GDM1 (cell line): ENCODE data around the gene RUVBL2.

Experiments
- DNase-seq: peaks from one replicate; lab custom pipeline; 2025; lab: John Stamatoyannopoulos, UW

RUVBL2 gene

GRCh38 chr19:48964205-48965039, 29.3 kb upstream of the RUVBL2 start:
- DNase-seq = no peak

DNA sequence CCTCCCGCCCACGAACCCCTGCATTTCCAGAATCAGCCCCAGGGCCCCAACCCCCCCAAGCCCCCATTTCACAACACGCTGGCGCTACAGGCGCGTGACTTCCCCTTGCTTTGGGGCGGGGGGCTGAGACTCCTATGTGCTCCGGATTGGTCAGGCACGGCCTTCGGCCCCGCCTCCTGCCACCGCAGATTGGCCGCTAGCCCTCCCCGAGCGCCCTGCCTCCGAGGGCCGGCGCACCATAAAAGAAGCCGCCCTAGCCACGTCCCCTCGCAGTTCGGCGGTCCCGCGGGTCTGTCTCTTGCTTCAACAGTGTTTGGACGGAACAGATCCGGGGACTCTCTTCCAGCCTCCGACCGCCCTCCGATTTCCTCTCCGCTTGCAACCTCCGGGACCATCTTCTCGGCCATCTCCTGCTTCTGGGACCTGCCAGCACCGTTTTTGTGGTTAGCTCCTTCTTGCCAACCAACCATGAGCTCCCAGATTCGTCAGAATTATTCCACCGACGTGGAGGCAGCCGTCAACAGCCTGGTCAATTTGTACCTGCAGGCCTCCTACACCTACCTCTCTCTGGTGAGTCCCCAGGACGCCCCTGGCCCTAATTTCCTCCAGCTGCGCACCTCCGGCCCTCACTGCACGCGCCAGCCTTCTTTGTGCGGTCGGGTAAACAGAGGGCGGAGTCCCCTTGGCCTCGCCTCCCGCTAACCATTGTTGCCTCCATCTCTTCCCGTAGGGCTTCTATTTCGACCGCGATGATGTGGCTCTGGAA, 28.5 kb upstream of the RUVBL2 start, which contains the start of gene FTL:
Gene FTL (plus strand): TSS at position 270 of the 766 bp plus-strand sequence. CDS start 199 bp downstream, at position 469.
- peak; percentile 97 for DNase-seq

DNA sequence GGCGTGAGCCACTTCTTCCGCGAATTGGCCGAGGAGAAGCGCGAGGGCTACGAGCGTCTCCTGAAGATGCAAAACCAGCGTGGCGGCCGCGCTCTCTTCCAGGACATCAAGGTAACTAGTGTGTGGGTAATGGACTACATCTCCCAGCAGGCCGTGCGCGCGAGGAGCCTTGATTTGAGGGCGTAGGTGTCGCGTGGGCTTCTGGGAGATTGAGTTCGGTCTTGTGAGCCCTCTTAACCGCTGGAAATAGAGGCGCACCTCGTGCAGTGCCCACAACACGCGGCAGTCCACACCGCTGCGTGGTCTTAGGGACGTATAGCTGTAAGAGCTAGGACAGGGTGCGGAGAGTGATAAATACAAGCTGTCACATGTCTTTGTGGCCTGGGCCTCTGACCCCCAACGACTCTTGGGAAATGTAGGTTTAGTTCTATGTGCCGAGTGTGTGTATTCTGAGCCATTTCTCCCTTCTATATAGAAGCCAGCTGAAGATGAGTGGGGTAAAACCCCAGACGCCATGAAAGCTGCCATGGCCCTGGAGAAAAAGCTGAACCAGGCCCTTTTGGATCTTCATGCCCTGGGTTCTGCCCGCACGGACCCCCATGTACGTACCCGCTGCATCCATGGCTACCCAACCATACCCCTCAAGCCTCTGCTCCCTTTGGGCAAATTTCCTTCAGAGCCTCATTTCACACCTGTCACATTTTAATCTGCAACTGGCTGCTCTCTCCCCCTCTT, 27.7 kb upstream of the RUVBL2 start:
- peak; percentile 70 for DNase-seq

DNA sequence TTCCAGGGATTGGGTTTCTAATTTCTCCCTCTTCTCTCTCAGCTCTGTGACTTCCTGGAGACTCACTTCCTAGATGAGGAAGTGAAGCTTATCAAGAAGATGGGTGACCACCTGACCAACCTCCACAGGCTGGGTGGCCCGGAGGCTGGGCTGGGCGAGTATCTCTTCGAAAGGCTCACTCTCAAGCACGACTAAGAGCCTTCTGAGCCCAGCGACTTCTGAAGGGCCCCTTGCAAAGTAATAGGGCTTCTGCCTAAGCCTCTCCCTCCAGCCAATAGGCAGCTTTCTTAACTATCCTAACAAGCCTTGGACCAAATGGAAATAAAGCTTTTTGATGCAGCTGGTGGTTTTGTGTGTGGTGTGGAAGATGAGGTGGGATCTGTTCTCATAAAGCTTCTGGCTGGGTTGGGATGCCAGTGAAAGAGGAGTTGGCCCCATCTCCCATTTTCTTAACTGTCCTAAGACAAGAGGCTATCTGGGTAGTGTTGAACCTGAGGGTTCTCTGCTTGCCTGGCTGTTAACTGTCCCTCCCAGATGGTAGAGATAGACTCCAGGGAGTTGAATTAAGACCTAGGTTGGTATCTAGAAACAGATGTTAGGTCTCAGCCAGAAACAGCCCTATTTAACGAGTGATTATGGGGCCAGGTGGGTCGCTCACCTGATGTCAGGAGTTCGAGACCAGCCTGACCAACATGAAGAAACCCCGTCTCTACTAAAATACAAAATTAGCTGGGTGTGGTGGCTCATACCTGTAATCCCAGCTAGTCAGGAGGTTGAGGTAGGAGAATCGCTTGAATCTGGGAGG, 26.9 kb upstream of the RUVBL2 start:
- no peak for DNase-seq

- DNase-seq = no peak
These were observed 26.1 kb upstream of the RUVBL2 start for GRCh38 chr19:48967346-48968178.

GRCh38 chr19:48968179-48968661, 25.5 kb upstream of the RUVBL2 start:
- DNase-seq = no peak

GRCh38 chr19:48968813-48969218, 24.9 kb upstream of the RUVBL2 start:
- no peak for DNase-seq

- peak; percentile 46 for DNase-seq
These were observed 24.2 kb upstream of the RUVBL2 start for GRCh38 chr19:48969276-48970138.

DNA sequence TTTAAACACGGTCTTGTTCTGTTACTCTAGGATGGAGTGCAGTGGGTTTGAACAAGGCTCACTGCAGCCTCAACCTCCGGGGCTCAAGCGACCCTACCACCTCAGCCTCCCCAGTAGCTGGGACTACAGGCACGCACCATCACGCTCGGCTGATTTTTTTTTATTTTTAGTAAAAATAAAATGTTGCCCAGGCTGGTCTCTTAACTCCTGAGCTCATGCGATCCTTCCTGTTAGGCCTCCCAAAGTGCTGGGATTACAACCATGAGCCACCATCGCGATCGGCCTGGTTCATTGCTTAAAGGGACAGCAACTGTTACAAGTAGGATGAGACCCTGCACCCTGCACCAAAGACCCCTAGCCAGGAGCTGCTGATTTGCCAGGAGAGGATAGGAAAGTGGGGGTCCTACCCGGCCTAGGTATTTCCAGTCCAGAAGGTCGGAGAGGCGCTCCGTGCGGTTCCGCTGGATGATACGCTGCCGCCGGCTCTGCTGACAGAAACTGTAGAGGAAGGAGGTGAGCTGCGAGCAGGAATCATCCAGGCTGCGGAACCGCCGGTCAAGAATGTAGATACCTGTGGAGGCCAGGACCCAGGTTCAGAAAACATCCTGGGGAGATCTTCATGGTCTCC, 23.4 kb upstream of the RUVBL2 start:
- DNase-seq = no peak

- peak; percentile 72 for DNase-seq
These were observed 22.7 kb upstream of the RUVBL2 start for GRCh38 chr19:48970923-48971395.

DNA sequence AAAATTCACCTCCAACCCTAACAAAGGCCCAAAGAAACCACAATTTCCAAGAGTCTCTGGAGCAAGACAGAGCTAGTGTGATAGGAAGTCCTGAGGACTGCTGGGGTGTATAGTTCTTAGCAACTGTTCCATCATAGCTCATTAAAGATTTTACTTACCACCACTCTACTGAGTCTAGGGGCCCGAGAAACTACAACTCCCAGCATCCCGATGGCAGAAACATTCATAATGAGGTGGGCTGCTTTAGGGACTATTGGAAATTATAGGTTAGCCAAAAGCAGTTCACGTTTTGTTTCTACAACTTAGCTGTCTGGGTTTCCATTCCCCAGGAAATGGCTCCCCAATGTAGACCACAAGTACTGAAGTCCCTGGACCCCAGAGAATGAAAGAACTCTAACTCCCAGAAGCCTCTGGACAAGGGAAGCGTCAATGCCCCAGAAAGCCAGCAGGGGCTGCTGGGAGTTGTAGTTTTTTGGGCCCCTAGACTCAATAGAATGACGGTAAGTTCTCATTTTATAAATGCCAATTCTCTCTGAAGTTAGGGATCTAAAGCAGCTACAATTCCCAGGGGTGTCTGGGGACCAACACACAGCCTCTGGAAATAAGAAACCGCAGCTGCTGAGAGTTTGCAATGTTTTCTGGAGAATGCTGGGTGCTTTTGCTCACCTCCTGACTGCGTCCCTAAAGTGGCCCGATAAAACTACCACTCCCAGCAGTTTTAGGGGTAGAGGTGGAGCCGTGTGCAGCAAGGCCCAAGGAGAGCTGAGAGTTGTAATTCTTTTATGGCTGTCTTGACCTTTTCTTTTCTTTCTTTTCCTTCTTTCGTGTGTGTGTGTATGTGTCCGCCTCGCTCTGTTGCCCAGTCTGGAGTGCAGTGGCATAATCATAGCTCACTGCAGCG, 17.5 kb upstream of the RUVBL2 start:
- DNase-seq = no peak

DNA sequence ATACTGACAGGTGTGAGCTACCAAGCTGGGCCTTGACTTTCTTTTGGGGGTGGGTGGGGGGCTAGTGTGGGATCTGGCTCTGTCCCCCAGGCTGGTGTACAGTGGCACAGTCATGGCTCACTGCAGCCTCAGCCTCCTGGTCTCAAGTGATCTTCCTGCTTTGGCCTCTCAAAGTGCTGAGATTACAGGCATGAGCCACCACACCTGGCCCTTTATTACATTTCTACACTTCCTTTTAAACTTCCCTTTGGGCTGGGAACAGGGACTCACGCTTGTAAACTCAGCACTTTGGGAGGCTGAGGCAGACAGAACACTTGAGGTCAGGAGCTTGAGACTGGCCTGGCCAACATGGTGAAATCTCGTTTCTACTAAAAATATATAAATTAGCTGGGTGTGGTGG, 16.6 kb upstream of the RUVBL2 start:
- DNase-seq = no peak

DNA sequence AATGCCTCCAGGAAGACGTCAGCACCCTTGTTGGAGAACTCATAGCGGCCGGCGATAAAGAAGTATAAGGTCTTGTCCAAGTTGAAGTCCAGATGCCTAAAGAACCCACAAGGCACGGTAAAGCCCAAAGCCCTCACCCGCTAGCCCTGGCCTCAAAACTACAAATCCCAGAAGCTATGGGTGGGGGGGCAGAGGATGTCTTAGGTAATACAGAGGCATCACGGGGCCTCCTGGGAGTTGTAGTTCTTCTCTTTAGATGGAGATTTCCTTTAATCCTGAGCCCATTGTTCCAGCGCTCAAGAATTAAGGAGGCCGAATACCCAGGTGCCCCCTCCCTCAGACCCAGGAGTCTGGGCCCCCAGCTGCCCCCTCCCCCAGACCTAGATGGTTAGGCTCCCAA, 11.4 kb upstream of the RUVBL2 start:
- no peak for DNase-seq

DNA sequence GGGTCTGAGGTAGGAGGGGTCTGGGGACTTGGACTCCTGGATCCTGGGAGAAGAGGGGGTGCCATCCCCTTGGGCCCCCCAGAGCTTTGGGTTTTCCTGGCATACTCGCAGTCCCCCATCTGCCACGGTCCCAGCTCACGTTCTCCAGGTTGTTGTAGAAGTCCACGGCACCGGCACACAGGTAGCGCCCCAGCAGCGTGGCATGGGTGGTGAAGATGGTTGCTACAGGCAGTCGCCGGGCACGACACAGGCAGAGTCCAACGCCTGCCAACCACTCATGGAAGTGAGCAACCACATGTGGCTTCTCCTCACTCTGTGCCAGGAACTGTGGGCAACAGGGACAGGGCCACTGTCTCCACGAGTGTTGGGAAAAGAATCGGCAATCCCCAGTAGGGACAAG, 8.0 kb upstream of the RUVBL2 start:
- no peak for DNase-seq

DNA sequence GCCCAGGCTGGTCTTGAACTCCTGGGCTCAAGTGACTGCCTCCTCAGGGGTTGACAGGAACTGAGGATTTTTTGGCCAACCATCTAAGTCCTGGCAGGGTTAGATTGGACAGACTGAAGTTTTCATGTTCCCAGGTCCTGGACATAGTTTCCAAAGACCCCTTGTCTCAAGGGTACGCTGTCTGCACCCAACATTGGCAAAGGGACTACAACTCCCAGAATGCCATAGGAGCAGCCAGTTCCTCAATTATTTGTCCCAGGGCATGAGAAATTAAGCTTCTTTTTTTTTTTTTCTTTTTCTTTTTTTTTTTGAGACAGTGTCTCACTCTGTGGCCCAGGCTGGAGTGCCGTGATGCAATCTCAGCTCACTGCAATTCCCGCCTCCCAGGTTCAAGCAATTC, 7.5 kb upstream of the RUVBL2 start:
- no peak for DNase-seq

DNA sequence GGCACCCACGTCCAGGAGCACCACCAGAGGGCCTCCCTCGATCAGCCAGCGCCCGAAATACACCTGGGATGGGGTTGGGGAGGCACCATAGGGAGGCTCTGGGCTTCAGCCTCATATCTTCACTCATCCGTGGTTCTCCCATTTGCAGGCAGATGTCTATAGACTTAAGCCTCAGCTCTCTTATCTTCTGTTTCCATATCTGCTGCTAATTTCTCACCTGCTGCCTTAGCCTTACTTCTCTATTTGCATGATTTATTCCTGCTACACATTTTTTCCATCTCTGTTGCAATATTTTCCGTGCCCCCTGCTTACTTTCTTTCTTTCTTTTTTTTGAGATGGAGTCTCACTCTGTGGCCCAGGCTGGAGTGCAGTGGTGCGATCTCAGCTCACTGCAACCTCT, 6.4 kb upstream of the RUVBL2 start:
- DNase-seq = no peak

- DNase-seq = no peak
These were observed 5.4 kb upstream of the RUVBL2 start for GRCh38 chr19:48988286-48988685.

DNA sequence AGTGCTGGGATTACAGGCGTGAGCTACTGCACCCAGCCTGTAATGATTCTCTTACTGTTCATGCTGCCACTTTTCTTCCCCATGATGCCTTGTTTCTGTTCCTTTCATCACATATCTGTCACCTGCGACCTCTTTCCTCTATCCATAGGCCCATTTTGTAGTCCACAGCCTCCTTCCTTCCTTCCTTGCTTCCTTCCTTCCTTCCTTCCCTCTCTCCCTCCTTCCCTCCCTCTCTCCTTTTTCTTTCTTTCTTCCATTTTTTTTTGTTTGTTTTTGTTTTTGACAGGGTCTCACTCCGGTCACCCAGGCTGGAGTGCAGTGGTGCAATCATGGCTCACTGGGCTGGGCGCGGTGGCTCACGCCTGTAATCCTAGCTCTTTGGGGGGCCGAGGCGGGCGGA, 4.8 kb upstream of the RUVBL2 start:
- DNase-seq = no peak
